ENCODE data around the gene HMOX2. TPM values are rescaled to one million over a fixed set of nuclear protein-coding genes. Genes with fewer than 3 reads are reported as not detected.

HMOX2 gene
- total RNA-seq, 1 experiment from 2014 or later: 92.2 TPM

- DNase-seq (ENCODE audit: low read depth): peak; percentile 82
These were observed 24.1 kb downstream of the HMOX2 start for GRCh38 chr16:4500272-4500671.

GRCh38 chr16:4501071-4501478 is 24.9 kb downstream of the HMOX2 start:
- no peak for DNase-seq (ENCODE audit: low read depth)

- no peak for DNase-seq (ENCODE audit: low read depth)
These were observed 29.4 kb downstream of the HMOX2 start for GRCh38 chr16:4505356-4506147.

GRCh38 chr16:4506450-4506849 is 30.3 kb downstream of the HMOX2 start:
- peak; percentile 52 for DNase-seq (ENCODE audit: low read depth)

GRCh38 chr16:4507588-4508345 is 31.6 kb downstream of the HMOX2 start:
- no peak for DNase-seq (ENCODE audit: low read depth)

GRCh38 chr16:4508806-4509205 is 32.6 kb downstream of the HMOX2 start:
- DNase-seq (ENCODE audit: low read depth): no peak

- no peak for DNase-seq (ENCODE audit: low read depth)
These were observed 33.2 kb downstream of the HMOX2 start for GRCh38 chr16:4509420-4509819.

- DNase-seq (ENCODE audit: low read depth): no peak
These were observed 33.9 kb downstream of the HMOX2 start for GRCh38 chr16:4510131-4510530.

- DNase-seq (ENCODE audit: low read depth): no peak
These were observed 34.7 kb downstream of the HMOX2 start for GRCh38 chr16:4510747-4511426.

- DNase-seq (ENCODE audit: low read depth): peak; percentile 57
These were observed 35.4 kb downstream of the HMOX2 start for GRCh38 chr16:4511441-4512082.

GRCh38 chr16:4512473-4512872 is 36.3 kb downstream of the HMOX2 start:
- no peak for DNase-seq (ENCODE audit: low read depth)

GRCh38 chr16:4513086-4513860 is 37.1 kb downstream of the HMOX2 start:
- no peak for DNase-seq (ENCODE audit: low read depth)

- DNase-seq (ENCODE audit: low read depth): no peak
These were observed 37.7 kb downstream of the HMOX2 start for GRCh38 chr16:4513881-4514280.

- no peak for DNase-seq (ENCODE audit: low read depth)
These were observed 38.4 kb downstream of the HMOX2 start for GRCh38 chr16:4514606-4515005.

GRCh38 chr16:4515611-4516233 is 39.5 kb downstream of the HMOX2 start:
- no peak for DNase-seq (ENCODE audit: low read depth)

- DNase-seq (ENCODE audit: low read depth): peak; percentile 44
These were observed 41.8 kb downstream of the HMOX2 start for GRCh38 chr16:4517812-4518680.

- DNase-seq (ENCODE audit: low read depth): no peak
These were observed 43.3 kb downstream of the HMOX2 start for GRCh38 chr16:4519274-4520058.

GRCh38 chr16:4520913-4521312 is 44.7 kb downstream of the HMOX2 start:
- no peak for DNase-seq (ENCODE audit: low read depth)
